ENCODE data around the gene AHNAK2. TPM values are rescaled to one million over a fixed set of nuclear protein-coding genes. Genes with fewer than 3 reads are reported as not detected.

The AHNAK2 gene
- total RNA-seq, 4 donors from 2014 or later: 147 to 313 (median 172) TPM

DNA sequence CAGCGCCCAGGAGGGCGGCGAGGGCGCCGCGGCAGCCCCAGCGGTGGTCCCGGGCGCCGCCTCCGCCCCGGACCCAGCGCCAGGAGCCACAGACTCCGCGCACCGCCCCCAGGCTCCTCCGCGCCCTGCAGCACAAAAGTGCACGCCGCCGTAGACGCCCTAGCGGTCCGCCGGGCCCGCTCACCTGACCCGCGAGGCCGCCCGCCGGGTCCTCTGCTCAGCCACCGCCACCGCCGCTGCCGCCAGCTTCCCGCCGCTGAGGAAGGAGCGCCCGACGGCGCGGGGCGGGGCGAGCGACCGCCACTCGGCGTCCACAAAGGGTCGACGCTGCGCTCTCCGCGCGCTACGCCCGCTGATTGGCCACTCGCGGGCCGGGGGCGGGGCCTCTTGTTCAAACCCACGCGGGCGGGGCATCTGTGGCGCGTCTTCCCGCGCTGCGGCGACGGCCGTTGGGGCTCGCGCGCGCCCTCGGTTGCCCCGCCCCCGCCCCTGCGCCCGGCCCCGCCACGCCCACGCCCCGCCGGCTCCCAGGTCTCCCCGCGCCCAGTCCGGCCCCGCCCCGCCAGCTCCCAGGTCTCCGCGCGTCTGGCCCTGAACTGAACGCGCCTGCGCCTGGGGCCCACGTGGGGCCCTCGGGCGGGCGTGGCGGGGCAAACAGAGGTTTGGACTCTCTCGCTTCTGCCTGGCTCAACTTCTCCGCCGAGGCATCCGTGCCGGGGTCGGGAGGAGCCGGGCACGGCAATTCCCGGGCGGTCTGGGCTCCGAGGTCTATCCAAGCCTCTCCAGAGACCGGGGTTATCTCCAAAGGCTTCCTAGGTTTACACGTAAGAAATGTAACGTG lies 42.9 kb upstream of the AHNAK2 start, which contains the start of gene CDCA4:
Gene CDCA4 (minus strand): TSS at position 269 of the 841 bp plus-strand sequence. CDS start 9,154 bp downstream, outside the sequence.
- no peaks in the 10 kb centered on the region for H3K9me3 ChIP-seq
- no peaks in the 10 kb centered on the region for H3K27me3 ChIP-seq
- peak within 1 kb of the TSS; percentile 93 to 97 (median 94) for H3K27ac ChIP-seq
- DNase-seq: peak; percentile 86
- peak within 1 kb of the TSS; percentile 68 to 98 (median 96) for H3K4me3 ChIP-seq
- H3K4me1 ChIP-seq: peaks cover 19 to 72% (median 45%) of the 10 kb centered on the region in 3 donors
- TF ChIP-seq, protein P1, sequence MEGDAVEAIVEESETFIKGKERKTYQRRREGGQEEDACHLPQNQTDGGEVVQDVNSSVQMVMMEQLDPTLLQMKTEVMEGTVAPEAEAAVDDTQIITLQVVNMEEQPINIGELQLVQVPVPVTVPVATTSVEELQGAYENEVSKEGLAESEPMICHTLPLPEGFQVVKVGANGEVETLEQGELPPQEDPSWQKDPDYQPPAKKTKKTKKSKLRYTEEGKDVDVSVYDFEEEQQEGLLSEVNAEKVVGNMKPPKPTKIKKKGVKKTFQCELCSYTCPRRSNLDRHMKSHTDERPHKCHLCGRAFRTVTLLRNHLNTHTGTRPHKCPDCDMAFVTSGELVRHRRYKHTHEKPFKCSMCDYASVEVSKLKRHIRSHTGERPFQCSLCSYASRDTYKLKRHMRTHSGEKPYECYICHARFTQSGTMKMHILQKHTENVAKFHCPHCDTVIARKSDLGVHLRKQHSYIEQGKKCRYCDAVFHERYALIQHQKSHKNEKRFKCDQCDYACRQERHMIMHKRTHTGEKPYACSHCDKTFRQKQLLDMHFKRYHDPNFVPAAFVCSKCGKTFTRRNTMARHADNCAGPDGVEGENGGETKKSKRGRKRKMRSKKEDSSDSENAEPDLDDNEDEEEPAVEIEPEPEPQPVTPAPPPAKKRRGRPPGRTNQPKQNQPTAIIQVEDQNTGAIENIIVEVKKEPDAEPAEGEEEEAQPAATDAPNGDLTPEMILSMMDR (IDR thresholded peaks at IDR 0.05): peak in 3 of 6 experiments; percentile 7 to 28 (median 23)
- peak in 3 of 4 donors; percentile 75 to 84 (median 81) for TF ChIP-seq POLR2A (IDR thresholded peaks at IDR 0.05)
- intact Hi-C loops (cut with DNase I): no loop called here
- WGBS, 2 donors: 0 to 4% methylated on average over 2 to 5 of the region's 115 CpGs
- H3K36me3 ChIP-seq: no peaks in the 10 kb centered on the region

DNA sequence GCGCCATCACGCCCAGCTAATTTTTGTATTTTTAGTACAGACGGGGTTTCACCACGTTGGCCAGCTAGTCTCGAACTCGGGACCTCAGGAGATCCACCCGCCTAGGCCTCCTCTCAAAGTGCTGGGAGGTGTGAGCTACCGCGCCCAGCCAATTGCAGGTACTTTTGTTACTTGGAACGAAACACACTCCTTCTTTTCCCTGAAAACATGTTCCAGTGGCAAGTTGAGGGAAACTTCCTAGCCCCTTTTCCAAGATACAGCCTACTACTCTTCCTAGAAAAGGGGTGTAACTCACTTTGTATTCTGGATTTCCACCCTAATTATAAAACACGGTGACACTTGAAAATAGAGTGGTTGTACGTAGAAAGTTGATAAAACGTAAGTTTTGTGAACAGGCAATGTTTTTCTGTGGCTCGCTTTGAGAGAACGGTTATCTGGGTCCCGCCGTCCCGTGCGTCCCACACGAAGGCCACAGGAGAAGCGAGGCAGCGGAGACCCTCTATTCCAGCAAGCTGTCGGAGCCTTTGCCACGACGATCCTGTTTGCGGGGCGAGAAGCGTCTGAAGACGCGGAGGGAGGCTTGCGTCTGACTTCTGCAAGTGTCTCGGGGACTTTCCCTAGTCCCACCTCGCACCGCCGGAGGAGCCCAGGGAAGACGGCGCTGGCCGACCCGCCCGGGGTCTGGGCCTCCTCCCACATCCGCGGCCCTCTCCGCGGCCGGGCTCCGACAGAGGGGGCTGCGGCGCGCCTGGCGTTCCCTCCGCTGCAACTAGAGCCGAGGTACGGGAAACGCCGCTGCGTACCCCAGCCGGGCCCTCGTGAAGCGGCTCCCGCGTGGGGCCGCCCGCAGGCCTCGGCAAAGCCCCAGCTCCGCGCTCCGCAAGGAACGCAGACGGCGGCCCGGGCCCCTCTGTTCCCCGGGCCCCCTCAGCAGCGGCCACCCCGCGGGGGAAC lies 42.0 kb upstream of the AHNAK2 start:
- intact Hi-C loops (cut with DNase I): no loop called here
- TF ChIP-seq, protein P1 (IDR thresholded peaks at IDR 0.05): peak in 1 of 6 experiments; percentile 14
- no peak for TF ChIP-seq POLR2A (IDR thresholded peaks at IDR 0.05)
- H3K4me3 ChIP-seq: peak overlapping the region; percentile 58 to 98 (median 96)
- H3K4me1 ChIP-seq: peaks cover 25 to 80% (median 54%) of the 10 kb centered on the region in 3 donors
- 6 to 9% methylated on average over 20 to 53 of the region's 75 CpGs for WGBS, 2 donors
- H3K27me3 ChIP-seq: no peaks in the 10 kb centered on the region
- H3K36me3 ChIP-seq: no peaks in the 10 kb centered on the region
- DNase-seq: no peak
- no peaks in the 10 kb centered on the region for H3K9me3 ChIP-seq
- H3K27ac ChIP-seq: peak overlapping the region; percentile 88 to 97 (median 94)

DNA sequence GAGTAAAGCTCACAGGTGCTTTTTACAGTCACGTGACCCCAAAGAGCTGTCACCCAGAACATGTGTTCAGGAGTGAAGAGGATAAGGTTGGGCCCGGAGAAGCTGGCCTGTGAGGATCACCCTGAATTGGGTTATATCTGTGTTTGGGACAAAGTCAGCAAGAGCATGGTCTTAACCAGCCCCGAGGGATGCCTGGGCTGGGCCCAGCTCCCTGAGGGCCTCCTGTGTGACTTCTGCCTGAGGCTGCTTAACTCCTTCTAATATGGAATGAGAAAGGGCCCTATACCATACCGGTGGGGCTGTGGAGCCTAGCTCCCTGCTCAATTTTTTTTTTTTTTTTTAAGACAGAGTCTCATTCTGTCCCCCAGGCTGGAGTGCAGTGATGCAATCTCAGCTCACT lies 40.2 kb upstream of the AHNAK2 start:
- WGBS, 2 donors: 58 to 76% methylated on average over 3 of the region's 4 CpGs
- Histone ChIP-seq H3K4me3 (peak overlapping the region in 1 of 4 donors; percentile 98), H3K9me3 (no peaks in the 10 kb centered on the region), H3K27me3 (no peaks in the 10 kb centered on the region), H3K27ac (peak overlapping the region in 3 of 4 donors; percentile 69 to 88 (median 86)), H3K36me3 (no peaks in the 10 kb centered on the region), H3K4me1 (peaks cover 25 to 85% (median 69%) of the 10 kb centered on the region in 3 donors)
- DNase-seq: no peak
- intact Hi-C loops (cut with DNase I): no loop called here
- TF ChIP-seq, protein P1 (IDR thresholded peaks at IDR 0.05): no peak
- TF ChIP-seq POLR2A (IDR thresholded peaks at IDR 0.05): no peak

DNA sequence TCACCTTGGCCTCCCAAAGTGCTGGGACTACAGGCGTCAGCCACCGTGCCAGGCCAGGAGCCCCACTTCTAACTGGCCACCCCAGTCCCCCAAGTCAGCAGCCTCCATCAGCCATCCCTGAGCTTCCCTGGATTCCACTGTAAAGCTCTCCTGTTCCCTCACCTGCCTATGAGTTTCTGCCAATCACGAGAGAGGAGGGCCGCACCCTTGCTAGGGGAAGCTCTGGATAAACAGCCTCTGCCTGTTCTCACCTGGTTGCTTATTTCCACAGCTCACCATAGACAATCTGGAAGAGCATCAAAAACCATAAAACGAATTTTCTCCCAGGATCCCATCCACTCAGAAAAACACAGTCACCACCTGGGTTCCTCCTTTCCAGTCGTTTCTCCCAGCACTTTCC lies 37.7 kb upstream of the AHNAK2 start:
- H3K27me3 ChIP-seq: no peaks in the 10 kb centered on the region
- no peaks in the 10 kb centered on the region for H3K9me3 ChIP-seq
- WGBS, 2 donors: 44 to 51% methylated on average over 3 to 5 of the region's 6 CpGs
- H3K36me3 ChIP-seq: peaks cover 0 to 10% (median 6%) of the 10 kb centered on the region in 3 donors
- peak overlapping the region; percentile 69 to 86 (median 76) for H3K27ac ChIP-seq
- no peak overlapping the region for H3K4me3 ChIP-seq
- intact Hi-C loops (cut with DNase I): no loop called here
- peaks cover 20 to 90% (median 65%) of the 10 kb centered on the region in 3 donors for H3K4me1 ChIP-seq
- no peak for DNase-seq
- TF ChIP-seq POLR2A (IDR thresholded peaks at IDR 0.05): no peak
- TF ChIP-seq, protein P1 (IDR thresholded peaks at IDR 0.05): no peak
